Measurements from ENCODE around the gene TMEM25. TPM values are rescaled to one million over a fixed set of nuclear protein-coding genes. Genes with fewer than 3 reads are reported as not detected.

TMEM25 gene
- total and polyA plus RNA-seq, 8 donors = 12.2 to 24.9 (median 15.6) TPM

- TF ChIP-seq CTCF (IDR thresholded peaks at IDR 0.05) = no peak
- peak in 3 of 4 donors; percentile 16 to 44 (median 29) for ATAC-seq
These were observed 649 bp downstream of the TMEM25 start for GRCh38 chr11:118531597-118532084.

GRCh38 chr11:118532091-118532490 lies 1.1 kb downstream of the TMEM25 start:
- TF ChIP-seq CTCF (IDR thresholded peaks at IDR 0.05) = no peak
- peaks cover 6 to 8% (median 8%) of the 10 kb centered on the region in 3 donors for H3K4me1 ChIP-seq
- no peaks in the 10 kb centered on the region for H3K36me3 ChIP-seq
- H3K27ac ChIP-seq = no peak overlapping the region
- WGBS, 2 donors = 64 to 68% methylated on average over 10 of the region's 10 CpGs
- no peak for FAIRE-seq
- H3K27me3 ChIP-seq = no peaks in the 10 kb centered on the region
- intact Hi-C loops (cut with DNase I) = no loop called here
- peak in 1 of 6 donors; percentile 66 for DNase-seq
- H3K4me3 ChIP-seq = peak overlapping the region in 2 of 4 donors; percentile 95 to 99
- no peak for ATAC-seq
- no peaks in the 10 kb centered on the region for H3K9me3 ChIP-seq

More at GRCh38 chr11:118531597-118532084, 649 bp downstream of the TMEM25 start:
- Histone ChIP-seq H3K27ac (no peak overlapping the region), H3K27me3 (no peaks in the 10 kb centered on the region), H3K36me3 (no peaks in the 10 kb centered on the region), H3K4me1 (peaks cover 6 to 8% (median 8%) of the 10 kb centered on the region in 3 donors), H3K9me3 (no peaks in the 10 kb centered on the region), H3K4me3 (peak overlapping the region; percentile 76 to 99 (median 96))
- peak in 1 of 6 donors; percentile 64 for DNase-seq
- no peak for FAIRE-seq
- 8 to 12% methylated on average over 12 of the region's 12 CpGs for WGBS, 2 donors
- intact Hi-C loops (cut with DNase I) = no loop called here

DNA sequence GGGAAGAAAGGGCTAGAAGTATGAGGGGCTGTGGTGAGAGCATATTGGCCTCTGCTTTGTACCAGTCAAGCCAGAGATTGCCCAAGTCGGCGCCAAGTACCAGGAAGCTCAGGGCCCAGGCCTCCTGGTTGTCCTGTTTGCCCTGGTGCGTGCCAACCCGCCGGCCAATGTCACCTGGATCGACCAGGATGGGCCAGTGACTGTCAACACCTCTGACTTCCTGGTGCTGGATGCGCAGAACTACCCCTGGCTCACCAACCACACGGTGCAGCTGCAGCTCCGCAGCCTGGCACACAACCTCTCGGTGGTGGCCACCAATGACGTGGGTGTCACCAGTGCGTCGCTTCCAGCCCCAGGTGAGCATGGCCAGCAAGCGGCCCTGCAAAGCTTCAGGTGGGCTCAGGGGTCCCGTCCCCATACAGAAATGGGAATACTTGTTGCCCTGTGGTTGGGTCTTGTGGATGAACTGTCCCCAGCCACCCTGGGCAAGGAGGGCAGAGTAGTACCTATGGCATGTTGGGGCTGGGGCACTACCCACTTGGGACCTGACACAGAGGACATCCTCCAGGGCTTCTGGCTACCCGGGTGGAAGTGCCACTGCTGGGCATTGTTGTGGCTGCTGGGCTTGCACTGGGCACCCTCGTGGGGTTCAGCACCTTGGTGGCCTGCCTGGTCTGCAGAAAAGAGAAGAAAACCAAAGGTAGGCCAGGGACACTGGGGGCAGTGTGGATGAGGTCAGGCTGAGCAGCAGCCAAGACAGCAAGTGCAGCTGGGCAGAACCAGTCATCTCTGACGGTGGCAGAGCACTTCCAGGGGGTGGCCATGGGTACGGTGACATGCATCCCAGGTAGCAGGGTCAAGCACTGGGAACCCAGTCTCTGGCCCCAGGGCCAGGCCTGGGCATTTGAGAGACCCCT lies 2.1 kb downstream of the TMEM25 start:
- Histone ChIP-seq H3K4me3 (no peak overlapping the region), H3K27ac (no peak overlapping the region), H3K27me3 (no peaks in the 10 kb centered on the region), H3K4me1 (peaks cover 6 to 8% (median 8%) of the 10 kb centered on the region in 3 donors), H3K9me3 (no peaks in the 10 kb centered on the region), H3K36me3 (no peaks in the 10 kb centered on the region)
- WGBS, 2 donors = 86 to 91% methylated on average over 19 of the region's 19 CpGs
- intact Hi-C loops (cut with DNase I) = no loop called here
- ATAC-seq (no peak), DNase-seq (no peak), FAIRE-seq (no peak)
- no peak for TF ChIP-seq CTCF (IDR thresholded peaks at IDR 0.05)

GRCh38 chr11:118533769-118534729 lies 3.1 kb downstream of the TMEM25 start:
- TF ChIP-seq CTCF (IDR thresholded peaks at IDR 0.05) = no peak
- intact Hi-C loops (cut with DNase I) = no loop called here
- Histone ChIP-seq H3K4me1 (peaks cover 6 to 8% (median 8%) of the 10 kb centered on the region in 3 donors), H3K36me3 (no peaks in the 10 kb centered on the region), H3K4me3 (no peak overlapping the region), H3K9me3 (no peaks in the 10 kb centered on the region), H3K27ac (no peak overlapping the region), H3K27me3 (no peaks in the 10 kb centered on the region)
- no peak for ATAC-seq
- DNase-seq = no peak
- FAIRE-seq = no peak
- WGBS, 2 donors = 77 to 81% methylated on average over 27 of the region's 27 CpGs
